ENCODE data around the gene ZBTB7A.

ZBTB7A gene

GRCh38 chr19:4054441-4055208 is 12.1 kb downstream of the ZBTB7A start:
- H3K36me3 ChIP-seq (ENCODE audit: insufficient read depth) = no peaks in the 10 kb centered on the region

GRCh38 chr19:4053423-4054324 is 13.0 kb downstream of the ZBTB7A start:
- no peaks in the 10 kb centered on the region for H3K27me3 ChIP-seq (ENCODE audit: insufficient read depth, low read depth)
- H2AFZ ChIP-seq (ENCODE audit: low read depth) = no peak overlapping the region
- no peak overlapping the region for H3K4me2 ChIP-seq
- H3K4me3 ChIP-seq (IDR thresholded peaks at IDR 0.05; ENCODE audit: insufficient read depth, low read depth, low read length) = no peak overlapping the region
- H3K36me3 ChIP-seq (ENCODE audit: insufficient read depth) = no peaks in the 10 kb centered on the region
- H3K79me2 ChIP-seq (ENCODE audit: insufficient read depth, low read depth) = peaks cover 77% of the 10 kb centered on the region
- no peak overlapping the region for H3K9ac ChIP-seq
- H3K27ac ChIP-seq = no peak overlapping the region
- TF ChIP-seq CTCF (conservative IDR thresholded peaks at IDR 0.05; ENCODE audit: low read depth, low read length) = no peak
- no peaks in the 10 kb centered on the region; the same call in 1 of the 2 replicates for H4K20me1 ChIP-seq (ENCODE audit: insufficient read depth)
- no peaks in the 10 kb centered on the region for H3K4me1 ChIP-seq (ENCODE audit: low read depth, poor library complexity, severe bottlenecking)

More at GRCh38 chr19:4054441-4055208, 12.1 kb downstream of the ZBTB7A start:
- no peak for TF ChIP-seq CTCF (conservative IDR thresholded peaks at IDR 0.05; ENCODE audit: low read depth, low read length)
- no peaks in the 10 kb centered on the region; the same call in 1 of the 2 replicates for H4K20me1 ChIP-seq (ENCODE audit: insufficient read depth)
- no peak overlapping the region for H3K4me2 ChIP-seq
- no peaks in the 10 kb centered on the region for H3K27me3 ChIP-seq (ENCODE audit: insufficient read depth, low read depth)
- peaks cover 81% of the 10 kb centered on the region for H3K79me2 ChIP-seq (ENCODE audit: insufficient read depth, low read depth)
- H3K4me1 ChIP-seq (ENCODE audit: low read depth, poor library complexity, severe bottlenecking) = no peaks in the 10 kb centered on the region
- H3K9ac ChIP-seq = no peak overlapping the region
- H3K27ac ChIP-seq = no peak overlapping the region
- H3K4me3 ChIP-seq (IDR thresholded peaks at IDR 0.05; ENCODE audit: insufficient read depth, low read depth, low read length) = no peak overlapping the region
- no peak overlapping the region for H2AFZ ChIP-seq (ENCODE audit: low read depth)

- H3K9ac ChIP-seq = no peak overlapping the region
- no peaks in the 10 kb centered on the region for H3K36me3 ChIP-seq (ENCODE audit: insufficient read depth)
- H3K4me1 ChIP-seq (ENCODE audit: low read depth, poor library complexity, severe bottlenecking) = no peaks in the 10 kb centered on the region
- H4K20me1 ChIP-seq (ENCODE audit: insufficient read depth) = no peaks in the 10 kb centered on the region; the same call in 1 of the 2 replicates
- no peaks in the 10 kb centered on the region for H3K27me3 ChIP-seq (ENCODE audit: insufficient read depth, low read depth)
- H2AFZ ChIP-seq (ENCODE audit: low read depth) = no peak overlapping the region
- peaks cover 79% of the 10 kb centered on the region for H3K79me2 ChIP-seq (ENCODE audit: insufficient read depth, low read depth)
- no peak overlapping the region for H3K4me3 ChIP-seq (IDR thresholded peaks at IDR 0.05; ENCODE audit: insufficient read depth, low read depth, low read length)
- TF ChIP-seq CTCF (conservative IDR thresholded peaks at IDR 0.05; ENCODE audit: low read depth, low read length) = no peak
- no peak overlapping the region for H3K27ac ChIP-seq
- no peak overlapping the region for H3K4me2 ChIP-seq
Observed at GRCh38 chr19:4052993-4053422, 13.7 kb downstream of the ZBTB7A start.

- no peak overlapping the region for H3K4me2 ChIP-seq
- H2AFZ ChIP-seq (ENCODE audit: low read depth) = no peak overlapping the region
- H3K9ac ChIP-seq = no peak overlapping the region
- no peaks in the 10 kb centered on the region for H3K36me3 ChIP-seq (ENCODE audit: insufficient read depth)
- peaks cover 74% of the 10 kb centered on the region for H3K79me2 ChIP-seq (ENCODE audit: insufficient read depth, low read depth)
- no peaks in the 10 kb centered on the region for H3K4me1 ChIP-seq (ENCODE audit: low read depth, poor library complexity, severe bottlenecking)
- H4K20me1 ChIP-seq (ENCODE audit: insufficient read depth) = no peaks in the 10 kb centered on the region; the same call in 1 of the 2 replicates
- no peaks in the 10 kb centered on the region for H3K27me3 ChIP-seq (ENCODE audit: insufficient read depth, low read depth)
- TF ChIP-seq CTCF (conservative IDR thresholded peaks at IDR 0.05; ENCODE audit: low read depth, low read length) = no peak
- H3K4me3 ChIP-seq (IDR thresholded peaks at IDR 0.05; ENCODE audit: insufficient read depth, low read depth, low read length) = no peak overlapping the region
- H3K27ac ChIP-seq = no peak overlapping the region
Observed at GRCh38 chr19:4052114-4052992, 14.3 kb downstream of the ZBTB7A start.

All from KMS-11 (cell line).